HG03558 (cell line): Measurements from ENCODE around the gene EXOC4.

Experiments
- ATAC-seq: cut with Tn5 transposase; IDR thresholded peaks from one replicate; pipeline ENCODE4 v1.9.1; 2021; ENCODE audit warnings: moderate number of reproducible peaks; ENCODE audit not compliant: unreplicated experiment; ENCODE audit errors: extremely low read depth

Gene EXOC4

GRCh38 chr7:133837224-133837623 lies 584.3 kb downstream of the EXOC4 start:
- ATAC-seq = no peak

DNA sequence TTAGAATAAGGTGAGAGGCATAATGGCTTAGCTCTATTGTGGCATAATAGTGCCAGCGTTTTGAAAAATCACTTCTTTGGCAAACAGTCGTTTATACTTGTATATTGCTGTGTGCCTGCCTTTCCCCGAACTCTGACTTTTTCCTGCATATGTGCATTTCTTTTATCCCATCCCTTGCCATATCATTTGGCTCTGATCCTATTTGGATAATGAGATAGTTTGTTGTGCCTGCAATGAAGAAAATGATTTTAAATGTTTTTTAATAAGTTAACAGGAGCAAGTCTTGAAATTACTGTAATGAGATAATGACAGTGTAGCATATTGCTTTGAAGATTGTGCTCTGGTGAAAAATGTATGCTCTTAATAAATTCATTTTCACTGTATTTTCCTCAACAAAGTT lies 586.2 kb downstream of the EXOC4 start:
- no peak for ATAC-seq

GRCh38 chr7:133843341-133843740 lies 590.5 kb downstream of the EXOC4 start:
- ATAC-seq = no peak

GRCh38 chr7:133845005-133845404 lies 592.1 kb downstream of the EXOC4 start:
- ATAC-seq = no peak

- no peak for ATAC-seq
These were observed 593.5 kb downstream of the EXOC4 start for GRCh38 chr7:133846203-133846945.

DNA sequence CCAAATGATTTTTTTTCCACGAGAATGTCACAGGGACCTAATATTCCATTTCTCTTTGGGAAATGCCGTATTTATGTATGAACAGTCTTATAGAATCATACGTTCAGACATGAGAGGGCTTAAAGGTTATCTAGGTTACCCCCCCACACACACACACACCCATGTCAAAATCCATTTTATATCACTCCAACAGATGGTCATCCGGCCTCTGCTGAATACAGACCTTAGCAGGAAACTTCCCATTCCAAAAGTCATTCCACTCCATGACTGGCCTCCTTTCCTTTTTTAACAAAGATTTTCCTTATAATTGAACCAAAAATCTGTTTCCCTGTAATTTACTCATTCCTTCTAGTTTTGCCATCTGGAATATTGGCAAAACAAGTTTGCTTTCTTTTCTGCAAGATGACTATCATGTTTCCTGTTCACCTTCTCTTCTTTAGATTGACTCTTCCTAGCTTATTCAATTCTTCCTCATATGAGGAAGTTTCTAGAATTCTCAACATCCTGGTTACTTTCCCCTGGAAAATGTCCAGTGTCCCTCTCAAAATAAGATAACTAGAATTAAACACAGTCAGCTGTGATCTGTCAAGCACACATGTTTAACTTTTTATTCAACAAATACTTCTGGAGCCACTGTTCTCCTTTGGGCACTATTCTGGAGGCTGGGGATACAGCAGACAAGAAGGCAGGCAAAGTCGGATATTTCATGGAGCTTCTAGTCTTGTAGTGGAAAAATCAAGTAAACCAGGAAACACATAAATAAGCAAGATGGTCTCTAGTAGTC lies 597.8 kb downstream of the EXOC4 start:
- no peak for ATAC-seq

- no peak for ATAC-seq
These were observed 598.5 kb downstream of the EXOC4 start for GRCh38 chr7:133851411-133851810.

DNA sequence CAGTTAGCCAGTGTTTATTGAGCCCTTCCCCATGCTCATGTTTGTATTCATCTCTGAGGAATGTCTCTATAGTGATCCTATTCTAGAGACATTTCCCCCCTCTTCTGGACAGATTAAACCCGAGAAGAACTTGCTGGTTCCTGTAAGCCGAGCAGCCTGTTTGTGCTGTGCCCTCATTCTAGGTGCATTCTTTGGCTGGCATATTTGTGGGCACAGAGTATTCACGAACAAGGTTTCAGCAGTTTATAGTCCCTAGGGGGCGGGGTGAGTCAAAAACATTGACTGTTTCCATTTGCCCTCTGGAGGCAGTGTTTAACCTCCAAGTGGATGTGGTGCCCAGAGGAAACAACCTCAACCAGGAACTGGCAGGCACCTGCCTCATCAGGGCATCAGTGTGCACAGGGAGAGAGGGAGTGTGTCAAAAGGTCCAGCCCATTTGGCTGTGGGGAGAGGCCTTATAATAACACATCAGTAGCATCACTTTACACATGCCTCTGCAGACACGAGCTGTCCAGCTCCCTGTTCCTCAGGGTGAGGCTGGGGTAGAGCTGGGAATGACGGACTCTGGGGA lies 600.9 kb downstream of the EXOC4 start:
- no peak for ATAC-seq

- no peak for ATAC-seq
These were observed 601.9 kb downstream of the EXOC4 start for GRCh38 chr7:133854739-133855138.

DNA sequence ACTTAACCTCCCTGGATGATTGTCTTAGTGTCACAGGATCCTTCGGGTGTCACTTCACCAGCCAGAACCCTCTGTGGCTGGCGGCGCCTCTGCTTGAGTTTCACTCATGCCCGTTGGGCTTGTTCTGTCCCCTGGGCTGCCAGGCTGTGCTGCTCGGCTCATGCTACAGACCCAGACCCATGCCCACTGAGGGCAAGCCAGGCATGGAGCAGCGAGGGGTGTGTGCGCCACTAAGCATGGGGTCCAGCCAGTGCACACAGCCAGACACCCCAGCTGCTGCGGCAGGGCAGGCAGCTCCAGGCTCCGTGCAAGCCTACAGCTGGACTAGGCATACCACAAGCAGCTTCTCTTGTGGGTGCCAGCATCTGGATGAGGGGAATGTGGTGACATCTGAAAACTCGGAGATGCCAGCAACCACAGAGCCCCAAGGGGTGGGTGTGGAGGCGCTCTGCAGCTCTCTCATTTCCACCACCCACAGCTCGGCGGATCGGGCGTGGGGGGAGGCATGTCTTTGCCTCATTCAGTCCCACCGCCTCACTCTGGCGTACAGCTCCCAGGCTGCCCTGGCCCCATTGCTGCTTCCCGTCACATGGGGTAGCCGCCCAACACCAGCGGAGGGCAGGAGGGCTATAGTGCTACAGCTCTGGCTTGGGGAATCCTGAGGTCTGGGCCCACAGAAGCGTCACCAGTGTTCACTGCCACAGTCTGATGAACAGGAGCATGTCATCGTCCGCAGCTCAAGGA lies 604.7 kb downstream of the EXOC4 start:
- ATAC-seq = no peak

GRCh38 chr7:133858311-133858710 lies 605.4 kb downstream of the EXOC4 start:
- ATAC-seq = no peak

DNA sequence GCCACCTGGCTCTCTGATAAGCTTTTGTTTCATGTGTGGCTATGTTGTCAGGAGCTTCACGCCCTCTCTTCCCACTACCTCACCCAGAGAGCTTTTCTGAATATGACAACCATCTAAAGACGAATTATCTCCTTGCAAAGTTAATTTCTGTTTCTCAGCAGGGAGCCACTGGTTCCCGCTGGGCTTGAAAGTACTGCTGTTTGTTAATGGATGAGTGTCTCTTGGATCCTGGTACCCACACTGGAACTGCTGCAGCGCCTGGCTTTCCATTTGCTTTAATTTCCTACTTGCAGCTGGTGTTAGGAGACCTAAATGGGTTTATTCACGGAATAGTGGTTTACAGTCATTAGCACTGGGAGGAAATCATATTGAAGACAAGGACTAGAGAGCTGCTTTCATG lies 606.4 kb downstream of the EXOC4 start:
- ATAC-seq = no peak

DNA sequence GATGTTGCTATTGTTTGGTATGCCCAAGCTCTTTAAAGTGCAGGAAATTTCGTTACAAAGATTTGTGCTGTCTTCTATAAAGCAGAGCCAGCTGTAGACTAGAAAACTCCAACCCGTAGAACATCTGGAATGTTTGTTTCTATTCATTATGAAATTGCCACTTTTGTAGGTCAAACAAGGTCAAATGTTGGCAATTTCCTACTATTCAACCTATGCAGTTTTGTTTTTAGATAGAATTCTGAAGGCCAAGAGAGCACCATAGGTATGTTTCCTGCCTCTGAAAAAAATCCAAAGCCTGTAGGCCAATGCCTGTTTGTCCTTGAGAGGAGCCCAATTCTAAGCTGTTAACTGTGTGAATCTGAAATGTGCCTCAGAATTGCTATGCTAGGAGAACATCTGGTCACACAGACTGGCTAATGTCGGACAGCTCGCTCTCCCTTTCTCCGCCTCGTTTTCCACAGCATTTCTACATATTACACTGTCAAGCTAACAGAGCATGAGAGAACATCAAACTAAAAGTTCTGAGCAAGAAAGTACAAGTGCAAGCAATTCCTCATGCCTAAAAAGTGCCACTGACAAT lies 607.1 kb downstream of the EXOC4 start:
- ATAC-seq = no peak

- no peak for ATAC-seq
These were observed 607.9 kb downstream of the EXOC4 start for GRCh38 chr7:133860628-133861335.

DNA sequence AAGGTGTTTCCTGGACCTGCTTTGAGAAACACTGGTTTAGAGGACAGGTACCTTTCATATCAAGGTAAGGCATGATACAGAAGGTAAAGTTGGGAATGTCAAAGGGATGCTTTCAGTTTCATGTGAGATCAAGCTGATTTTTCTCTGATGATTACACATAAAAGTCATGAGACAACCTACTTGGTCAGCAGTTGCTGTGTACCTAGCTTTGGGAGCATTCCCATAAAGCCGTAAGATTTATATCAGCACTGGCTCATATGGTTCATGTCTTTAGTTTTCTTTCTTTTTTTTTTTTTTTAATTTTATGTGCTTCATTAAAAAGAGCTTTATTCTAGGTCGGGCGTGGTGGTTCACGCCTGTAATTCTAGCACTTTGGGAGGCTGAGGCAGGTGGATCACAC lies 609.0 kb downstream of the EXOC4 start:
- ATAC-seq = no peak

DNA sequence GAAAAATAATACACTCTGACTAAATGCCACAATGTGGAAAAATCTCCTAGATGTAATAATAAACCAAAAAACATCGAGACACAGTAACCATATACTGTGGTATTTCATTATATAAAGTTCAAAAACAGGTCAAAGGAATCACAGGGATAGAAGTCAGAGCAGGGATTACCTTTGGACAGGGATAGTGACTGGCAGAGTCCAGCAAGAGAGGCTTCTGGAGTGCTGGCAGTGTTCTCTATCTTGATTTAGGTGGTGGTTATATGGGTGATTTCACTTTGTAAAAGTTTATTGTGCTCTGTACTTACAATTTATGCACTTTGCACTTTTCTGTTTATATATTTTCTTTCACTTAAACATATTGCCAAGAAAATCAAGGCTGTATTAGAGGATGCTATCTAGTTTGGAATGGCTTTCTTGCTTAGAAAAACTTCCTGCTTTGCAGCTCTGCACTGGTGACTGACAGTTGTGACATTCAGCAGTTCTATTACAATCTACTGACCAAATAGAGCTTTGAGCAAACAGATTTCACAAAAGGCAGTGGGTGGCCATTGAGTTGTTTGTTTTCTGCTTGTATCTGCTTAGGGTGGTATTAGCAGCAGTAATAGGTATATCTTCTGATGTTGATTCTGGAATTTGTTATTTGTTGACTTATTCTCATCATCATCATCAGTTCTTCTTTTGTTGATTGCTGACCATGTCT lies 610.6 kb downstream of the EXOC4 start:
- no peak for ATAC-seq

GRCh38 chr7:133869556-133869955 lies 616.7 kb downstream of the EXOC4 start:
- no peak for ATAC-seq

GRCh38 chr7:133871757-133872156 lies 618.9 kb downstream of the EXOC4 start:
- no peak for ATAC-seq

- ATAC-seq = no peak
These were observed 620.3 kb downstream of the EXOC4 start for GRCh38 chr7:133873187-133873586.
